NCI-H2196 (cell line): ENCODE measurements around the gene CDC25A.
"Not testable (repeated sequence)": the region's sequence is repeated elsewhere in the genome, so short reads cannot be mapped to it uniquely, and the experiment has no call there.

Source experiments
- DNase-seq: peaks from one replicate; lab custom pipeline; 2025; ENCODE audit not compliant: unreplicated experiment; lab: John Stamatoyannopoulos, UW

CDC25A gene

GRCh38 chr3:48112108-48112791, 76.0 kb downstream of the CDC25A start:
- not testable (repeated sequence) for DNase-seq

- no peak for DNase-seq
Observed at GRCh38 chr3:48110463-48110862, 77.8 kb downstream of the CDC25A start.

GRCh38 chr3:48107227-48107626, 81.0 kb downstream of the CDC25A start:
- no peak for DNase-seq
